Measurements from ENCODE around the gene BCL7A.

DNA sequence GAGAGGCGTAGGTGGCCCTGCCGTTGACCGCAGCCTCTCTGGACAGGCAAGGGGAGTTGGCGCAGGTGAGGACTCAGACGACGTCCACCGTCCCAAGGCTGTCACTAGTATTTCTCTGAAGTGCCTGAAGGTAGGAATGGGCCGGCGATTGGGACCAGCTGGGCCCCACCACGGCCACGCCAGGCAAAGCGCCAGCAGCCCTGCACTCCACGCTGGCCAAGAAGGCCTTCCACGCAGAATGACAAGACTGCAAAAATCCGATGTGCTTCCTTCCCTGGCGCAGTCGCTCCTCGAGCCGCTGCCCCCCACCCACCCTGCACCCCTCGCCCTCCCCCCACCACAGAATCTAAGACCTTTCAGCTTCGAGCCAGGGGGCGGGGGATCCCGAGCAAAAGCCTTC lies 39.6 kb downstream of the BCL7A start:
- TF ChIP-seq, protein P1, sequence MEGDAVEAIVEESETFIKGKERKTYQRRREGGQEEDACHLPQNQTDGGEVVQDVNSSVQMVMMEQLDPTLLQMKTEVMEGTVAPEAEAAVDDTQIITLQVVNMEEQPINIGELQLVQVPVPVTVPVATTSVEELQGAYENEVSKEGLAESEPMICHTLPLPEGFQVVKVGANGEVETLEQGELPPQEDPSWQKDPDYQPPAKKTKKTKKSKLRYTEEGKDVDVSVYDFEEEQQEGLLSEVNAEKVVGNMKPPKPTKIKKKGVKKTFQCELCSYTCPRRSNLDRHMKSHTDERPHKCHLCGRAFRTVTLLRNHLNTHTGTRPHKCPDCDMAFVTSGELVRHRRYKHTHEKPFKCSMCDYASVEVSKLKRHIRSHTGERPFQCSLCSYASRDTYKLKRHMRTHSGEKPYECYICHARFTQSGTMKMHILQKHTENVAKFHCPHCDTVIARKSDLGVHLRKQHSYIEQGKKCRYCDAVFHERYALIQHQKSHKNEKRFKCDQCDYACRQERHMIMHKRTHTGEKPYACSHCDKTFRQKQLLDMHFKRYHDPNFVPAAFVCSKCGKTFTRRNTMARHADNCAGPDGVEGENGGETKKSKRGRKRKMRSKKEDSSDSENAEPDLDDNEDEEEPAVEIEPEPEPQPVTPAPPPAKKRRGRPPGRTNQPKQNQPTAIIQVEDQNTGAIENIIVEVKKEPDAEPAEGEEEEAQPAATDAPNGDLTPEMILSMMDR (IDR thresholded peaks at IDR 0.05): no peak
- TF ChIP-seq POLR2A (IDR thresholded peaks at IDR 0.05): no peak
- TF ChIP-seq POLR2AphosphoS5 (IDR thresholded peaks at IDR 0.05; ENCODE audit: insufficient read depth in 1 of 2, low read depth in 1 of 2): no peak
